ENCODE results near the gene CDH7.

CDH7 gene

DNA sequence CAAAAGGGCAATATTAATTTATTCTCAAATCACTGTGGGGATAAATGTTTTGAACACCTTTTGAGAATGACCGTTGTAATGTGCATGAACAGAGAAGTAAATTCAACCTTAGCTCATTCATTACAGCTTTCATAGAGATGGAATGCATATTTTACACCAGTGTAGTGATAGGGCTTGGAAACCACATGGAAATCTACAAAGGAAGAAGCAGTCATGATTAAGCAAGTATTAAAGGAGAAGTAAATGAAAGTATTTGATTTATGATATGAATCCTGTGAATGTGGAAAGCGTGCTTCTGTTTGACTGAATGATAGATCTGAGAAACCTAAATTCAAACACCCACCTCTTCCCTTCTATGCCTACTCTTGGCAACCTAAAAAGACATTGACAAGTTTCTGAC lies 64.7 kb downstream of the CDH7 start:
- TF ChIP-seq, protein P1, sequence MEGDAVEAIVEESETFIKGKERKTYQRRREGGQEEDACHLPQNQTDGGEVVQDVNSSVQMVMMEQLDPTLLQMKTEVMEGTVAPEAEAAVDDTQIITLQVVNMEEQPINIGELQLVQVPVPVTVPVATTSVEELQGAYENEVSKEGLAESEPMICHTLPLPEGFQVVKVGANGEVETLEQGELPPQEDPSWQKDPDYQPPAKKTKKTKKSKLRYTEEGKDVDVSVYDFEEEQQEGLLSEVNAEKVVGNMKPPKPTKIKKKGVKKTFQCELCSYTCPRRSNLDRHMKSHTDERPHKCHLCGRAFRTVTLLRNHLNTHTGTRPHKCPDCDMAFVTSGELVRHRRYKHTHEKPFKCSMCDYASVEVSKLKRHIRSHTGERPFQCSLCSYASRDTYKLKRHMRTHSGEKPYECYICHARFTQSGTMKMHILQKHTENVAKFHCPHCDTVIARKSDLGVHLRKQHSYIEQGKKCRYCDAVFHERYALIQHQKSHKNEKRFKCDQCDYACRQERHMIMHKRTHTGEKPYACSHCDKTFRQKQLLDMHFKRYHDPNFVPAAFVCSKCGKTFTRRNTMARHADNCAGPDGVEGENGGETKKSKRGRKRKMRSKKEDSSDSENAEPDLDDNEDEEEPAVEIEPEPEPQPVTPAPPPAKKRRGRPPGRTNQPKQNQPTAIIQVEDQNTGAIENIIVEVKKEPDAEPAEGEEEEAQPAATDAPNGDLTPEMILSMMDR (IDR thresholded peaks at IDR 0.05): no peak

- TF ChIP-seq, protein P1 (IDR thresholded peaks at IDR 0.05): no peak
Observed at GRCh38 chr18:65817178-65817577, 66.4 kb downstream of the CDH7 start.

GRCh38 chr18:65821911-65822310 lies 71.1 kb downstream of the CDH7 start:
- TF ChIP-seq, protein P1 (IDR thresholded peaks at IDR 0.05): no peak

- TF ChIP-seq, protein P1 (IDR thresholded peaks at IDR 0.05): no peak
Observed at GRCh38 chr18:65822826-65823225, 72.0 kb downstream of the CDH7 start.

DNA sequence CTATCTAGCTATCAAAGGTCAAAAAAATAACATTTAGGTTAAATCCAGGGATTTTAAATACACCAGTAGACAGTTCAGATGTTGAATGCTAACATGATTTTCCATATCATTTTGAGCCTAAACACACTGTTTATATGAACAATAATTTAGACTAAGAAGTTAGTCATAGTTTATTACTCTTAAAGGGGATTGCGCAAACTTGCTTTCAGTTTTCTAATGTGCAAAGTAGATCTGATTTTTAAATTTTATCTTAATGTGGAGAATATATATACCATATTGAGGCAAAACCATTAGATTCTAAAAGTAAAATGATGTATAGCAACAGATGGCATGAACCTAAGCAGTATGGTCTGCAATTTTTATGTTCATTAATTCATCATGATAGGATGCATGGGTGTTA lies 76.6 kb downstream of the CDH7 start:
- TF ChIP-seq, protein P1 (IDR thresholded peaks at IDR 0.05): no peak

- TF ChIP-seq, protein P1 (IDR thresholded peaks at IDR 0.05): no peak
Observed at GRCh38 chr18:65835881-65836280, 85.1 kb downstream of the CDH7 start.

- TF ChIP-seq, protein P1 (IDR thresholded peaks at IDR 0.05): no peak
Observed at GRCh38 chr18:65846107-65846506, 95.3 kb downstream of the CDH7 start.

DNA sequence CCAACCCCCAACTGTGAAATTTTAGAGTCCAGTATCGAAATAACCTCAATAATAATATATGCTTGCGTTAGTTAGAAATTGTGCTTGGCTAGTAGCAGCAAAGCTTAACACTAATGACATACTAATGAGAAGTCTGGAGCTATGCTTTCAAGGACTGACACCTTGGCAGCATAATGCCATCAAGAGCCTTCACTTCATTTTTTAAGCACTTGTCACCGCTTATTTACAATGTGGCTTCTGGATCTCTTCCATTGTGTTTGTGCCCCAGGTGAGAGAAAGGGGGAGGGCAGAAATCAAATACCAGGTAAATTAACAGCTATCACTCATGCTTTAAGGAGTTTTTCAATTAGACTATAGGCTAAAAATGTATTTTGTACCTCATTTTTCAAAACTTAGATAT lies 101.5 kb downstream of the CDH7 start:
- TF ChIP-seq, protein P1 (IDR thresholded peaks at IDR 0.05): no peak
